H9 (cell line): ENCODE measurements around the gene NYAP2. TPM values are rescaled to one million over a fixed set of nuclear protein-coding genes. Genes with fewer than 3 reads are reported as not detected.

Experiments
- DNase-seq: peaks from one replicate; pipeline ENCODE4 v3.0.0-alpha.2; 2017
- H2AFZ ChIP-seq: one replicate; pipeline ENCODE4 v1.6.1; 2013; ENCODE audit warnings: mild to moderate bottlenecking, low read length, control low read depth, moderate library complexity
- H2AK5ac ChIP-seq: 2 replicates; pipeline ENCODE4 v1.6.1; 2013; ENCODE audit warnings: low read length, control low read depth, mixed read lengths; ENCODE audit not compliant: insufficient read length
- H2BK120ac ChIP-seq: one replicate; pipeline ENCODE4 v1.6.1; 2013; ENCODE audit warnings: low read depth, mild to moderate bottlenecking, low read length, control low read depth, inconsistent platforms; ENCODE audit not compliant: poor library complexity, severe bottlenecking
- H2BK12ac ChIP-seq: 2 replicates; pipeline ENCODE4 v1.6.1; 2013; ENCODE audit warnings: low read length, control low read depth, mixed read lengths, low read depth; ENCODE audit not compliant: insufficient read length
- H2BK15ac ChIP-seq: 2 replicates; pipeline ENCODE4 v1.6.1; 2013; ENCODE audit warnings: low read depth, low read length, control low read depth
- H2BK20ac ChIP-seq: one replicate; pipeline ENCODE4 v1.6.1; 2013; ENCODE audit warnings: low read depth, mild to moderate bottlenecking, low read length, control low read depth, inconsistent platforms; ENCODE audit not compliant: poor library complexity, severe bottlenecking
- H2BK5ac ChIP-seq: 2 replicates; pipeline ENCODE4 v1.6.1; 2013; ENCODE audit warnings: low read length, control low read depth, mixed read lengths; ENCODE audit not compliant: insufficient read length
- H3K14ac ChIP-seq: 2 replicates; pipeline ENCODE4 v1.6.1; 2013; ENCODE audit warnings: low read length, control low read depth; ENCODE audit not compliant: insufficient read depth
- H3K18ac ChIP-seq: 2 replicates; pipeline ENCODE4 v1.6.1; 2013; ENCODE audit warnings: low read depth, mild to moderate bottlenecking, mixed read lengths, low read length, control low read depth; ENCODE audit not compliant: insufficient read length
- H3K23ac ChIP-seq: 2 replicates; pipeline ENCODE4 v1.6.1; 2013; ENCODE audit warnings: low read length, control low read depth, mixed read lengths, low read depth; ENCODE audit not compliant: insufficient read length
- H3K23me2 ChIP-seq: 2 replicates; pipeline ENCODE4 v1.6.1; 2013; ENCODE audit warnings: low read depth, mild to moderate bottlenecking, mixed read lengths, low read length, control low read depth; ENCODE audit not compliant: insufficient read length, poor library complexity, severe bottlenecking
- H3K27ac ChIP-seq: 2 replicates; pipeline ENCODE4 v1.5.1; 2013; ENCODE audit warnings: low read length, control low read depth, mixed read lengths, low read depth; ENCODE audit not compliant: insufficient read length
- H3K27me3 ChIP-seq: 2 replicates; pipeline ENCODE4 v1.6.1; 2013; ENCODE audit warnings: low read length, control low read depth, inconsistent platforms; ENCODE audit not compliant: insufficient read depth
- H3K4ac ChIP-seq: 2 replicates; pipeline ENCODE4 v1.6.1; 2013; ENCODE audit warnings: low read depth, mild to moderate bottlenecking, control low read depth, inconsistent platforms, low read length, moderate library complexity
- H3K4me1 ChIP-seq: 2 replicates; pipeline ENCODE4 v1.6.1; 2013; ENCODE audit warnings: low read length, control low read depth, inconsistent platforms; ENCODE audit not compliant: insufficient read depth
- H3K4me2 ChIP-seq: 2 replicates; pipeline ENCODE4 v1.6.1; 2013; ENCODE audit warnings: low read length, control low read depth, mixed read lengths; ENCODE audit not compliant: insufficient read length, insufficient read depth
- H3K56ac ChIP-seq: 2 replicates; pipeline ENCODE4 v1.6.1; 2013; ENCODE audit warnings: low read depth, mild to moderate bottlenecking, mixed read lengths, low read length, control low read depth; ENCODE audit not compliant: insufficient read length
- H3K79me1 ChIP-seq: 2 replicates; pipeline ENCODE4 v1.6.1; 2013; ENCODE audit warnings: low read depth, mild to moderate bottlenecking, moderate library complexity, low read length, control low read depth, inconsistent platforms; ENCODE audit not compliant: insufficient read depth, poor library complexity, severe bottlenecking
- H3K79me2 ChIP-seq: 2 replicates; pipeline ENCODE4 v1.6.1; 2013; ENCODE audit warnings: low read length, control low read depth, inconsistent platforms; ENCODE audit not compliant: insufficient read depth
- H3K9ac ChIP-seq: 2 replicates; pipeline ENCODE4 v1.6.1; 2013; ENCODE audit warnings: low read length, control low read depth, mixed read lengths; ENCODE audit not compliant: insufficient read length; ENCODE audit errors: extremely low read depth
- H3K9me3 ChIP-seq: one replicate; pipeline ENCODE4 v1.6.1; 2013; ENCODE audit warnings: low read depth, low read length, inconsistent platforms; ENCODE audit not compliant: control insufficient read depth
- H3T11ph ChIP-seq: one replicate; pipeline ENCODE4 v1.6.1; 2013; ENCODE audit warnings: mild to moderate bottlenecking, low read length, control low read depth, inconsistent platforms
- H4K20me1 ChIP-seq: one replicate; pipeline ENCODE4 v1.6.1; 2013; ENCODE audit not compliant: control insufficient read depth, insufficient read length, insufficient read depth
- H4K5ac ChIP-seq: 2 replicates; pipeline ENCODE4 v1.6.1; 2013; ENCODE audit warnings: low read depth, mild to moderate bottlenecking, mixed read lengths, low read length, control low read depth; ENCODE audit not compliant: insufficient read length
- H4K8ac ChIP-seq: replicated peaks from 2 replicates; pipeline ENCODE4 v1.6.1; 2013; ENCODE audit warnings: low read length, control low read depth, mixed read lengths, low read depth; ENCODE audit not compliant: insufficient read length
- H4K91ac ChIP-seq: 2 replicates; pipeline ENCODE4 v1.6.1; 2013; ENCODE audit warnings: low read depth, mild to moderate bottlenecking, moderate library complexity, mixed read lengths, low read length, control low read depth; ENCODE audit not compliant: insufficient read length
- H3K27ac Mint-ChIP-seq, 3 experiments: 2 replicates in 2 of 3; 3 replicates in 1 of 3; pipeline ENCODE4 v1.8.0; 2020 to 2021; ENCODE audit warnings: mixed read lengths in 3 of 3, mild to moderate bottlenecking in 1 of 3, moderate library complexity in 1 of 3
- H3K27me3 Mint-ChIP-seq: 2 replicates; pipeline ENCODE4 v1.8.0; 2021; ENCODE audit warnings: low read depth, mild to moderate bottlenecking, moderate library complexity, mixed read lengths
- H3K36me3 Mint-ChIP-seq, 3 experiments: 2 replicates in 2 of 3; 3 replicates in 1 of 3; pipeline ENCODE4 v1.8.0; 2020 to 2021; ENCODE audit warnings: low read depth in 3 of 3, mixed read lengths in 3 of 3; ENCODE audit not compliant: insufficient read depth in 1 of 3
- H3K4me1 Mint-ChIP-seq, 2 experiments: 2 replicates each; pipeline ENCODE4 v1.8.0; 2020; ENCODE audit warnings: mixed read lengths in 2 of 2
- H3K4me3 Mint-ChIP-seq, 2 experiments: 2 replicates in 1 of 2; 3 replicates in 1 of 2; pipeline ENCODE4 v1.8.0; 2020 to 2021; ENCODE audit warnings: mild to moderate bottlenecking in 2 of 2, mixed read lengths in 2 of 2, moderate library complexity in 1 of 2
- H3K9me3 Mint-ChIP-seq, 2 experiments: 2 replicates in 1 of 2; 3 replicates in 1 of 2; pipeline ENCODE4 v1.8.0; 2020; ENCODE audit warnings: mild to moderate bottlenecking in 2 of 2, mixed read lengths in 2 of 2, moderate library complexity in 1 of 2
- WGBS: extraction: QIAGEN DNeasy Blood & Tissue Kit; methylation state at CpG from one replicate; pipeline ENCODE4 v1.1.7; 2013; ENCODE audit warnings: missing lambda C conversion rate, low lambda C conversion rate, mixed read lengths; ENCODE audit not compliant: insufficient read length; ENCODE audit errors: extremely low coverage; 5-methylcytosine and 5-hydroxymethylcytosine counted together
- total RNA-seq: library from RNA; stranded (reverse); gene quantifications from 2 replicates; pipeline ENCODE4 v1.2.1, GENCODE V29; 2021
- TF ChIP-seq, protein P1 (sequence below): fragments of 200-600 bp; sonication (generic); conservative IDR thresholded peaks from 3 replicates; pipeline ENCODE4 v1.8.0; 2021; ENCODE audit warnings: antibody characterized with exemption, mild to moderate bottlenecking

NYAP2 gene
- total RNA-seq, 1 experiment from 2014 or later = not detected

DNA sequence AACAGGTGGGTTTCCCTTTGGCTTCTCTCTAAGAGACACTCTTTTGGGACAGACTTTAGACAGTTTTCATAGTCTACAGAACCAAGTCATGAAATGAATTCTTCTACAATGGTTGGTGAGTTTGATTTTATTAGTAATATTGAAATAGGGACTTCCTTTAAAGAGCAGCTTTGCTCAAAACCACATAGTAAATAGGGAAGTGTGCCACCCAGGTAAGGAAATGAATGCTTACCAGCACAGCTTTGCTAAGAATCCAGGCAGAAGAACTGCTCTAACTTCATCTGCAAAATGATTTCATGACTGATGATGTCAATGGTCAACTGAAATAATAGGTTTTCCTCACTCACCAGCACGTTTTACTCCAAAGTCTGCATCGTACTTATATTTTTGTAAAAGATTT is 89.2 kb downstream of the NYAP2 start:
- H4K5ac ChIP-seq = no peak overlapping the region
- no peak overlapping the region for H3K9ac ChIP-seq
- H3K56ac ChIP-seq = no peak overlapping the region
- H3K23me2 ChIP-seq = no peaks in the 10 kb centered on the region
- no peak overlapping the region for H4K91ac ChIP-seq
- no peaks in the 10 kb centered on the region for H3K27me3 ChIP-seq
- H3K4me2 ChIP-seq = no peak overlapping the region
- no peak overlapping the region for H3K18ac ChIP-seq
- no peak overlapping the region for H2BK5ac ChIP-seq
- H3K79me2 ChIP-seq = no peaks in the 10 kb centered on the region
- no peak overlapping the region for H3K27ac ChIP-seq
- H3T11ph ChIP-seq = no peak overlapping the region
- no peaks in the 10 kb centered on the region for H4K20me1 ChIP-seq
- H3K27ac Mint-ChIP-seq = no peak overlapping the region
- H3K9me3 Mint-ChIP-seq = no peaks in the 10 kb centered on the region
- H2BK12ac ChIP-seq = no peak overlapping the region
- H3K23ac ChIP-seq = no peak overlapping the region
- no peak overlapping the region for H2AK5ac ChIP-seq
- H3K14ac ChIP-seq = no peak overlapping the region
- H3K27me3 Mint-ChIP-seq = no peaks in the 10 kb centered on the region
- TF ChIP-seq, protein P1, sequence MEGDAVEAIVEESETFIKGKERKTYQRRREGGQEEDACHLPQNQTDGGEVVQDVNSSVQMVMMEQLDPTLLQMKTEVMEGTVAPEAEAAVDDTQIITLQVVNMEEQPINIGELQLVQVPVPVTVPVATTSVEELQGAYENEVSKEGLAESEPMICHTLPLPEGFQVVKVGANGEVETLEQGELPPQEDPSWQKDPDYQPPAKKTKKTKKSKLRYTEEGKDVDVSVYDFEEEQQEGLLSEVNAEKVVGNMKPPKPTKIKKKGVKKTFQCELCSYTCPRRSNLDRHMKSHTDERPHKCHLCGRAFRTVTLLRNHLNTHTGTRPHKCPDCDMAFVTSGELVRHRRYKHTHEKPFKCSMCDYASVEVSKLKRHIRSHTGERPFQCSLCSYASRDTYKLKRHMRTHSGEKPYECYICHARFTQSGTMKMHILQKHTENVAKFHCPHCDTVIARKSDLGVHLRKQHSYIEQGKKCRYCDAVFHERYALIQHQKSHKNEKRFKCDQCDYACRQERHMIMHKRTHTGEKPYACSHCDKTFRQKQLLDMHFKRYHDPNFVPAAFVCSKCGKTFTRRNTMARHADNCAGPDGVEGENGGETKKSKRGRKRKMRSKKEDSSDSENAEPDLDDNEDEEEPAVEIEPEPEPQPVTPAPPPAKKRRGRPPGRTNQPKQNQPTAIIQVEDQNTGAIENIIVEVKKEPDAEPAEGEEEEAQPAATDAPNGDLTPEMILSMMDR = no peak
- WGBS = no CpG with 5 or more reads among the region's 2 CpGs
- no peaks in the 10 kb centered on the region for H3K9me3 ChIP-seq
- H3K4me3 Mint-ChIP-seq = no peak overlapping the region
- no peak overlapping the region for H2BK20ac ChIP-seq
- H2BK120ac ChIP-seq = no peak overlapping the region
- H3K4me1 Mint-ChIP-seq = no peaks in the 10 kb centered on the region
- no peak overlapping the region for H4K8ac ChIP-seq
- no peaks in the 10 kb centered on the region for H3K4me1 ChIP-seq
- H3K36me3 Mint-ChIP-seq = no peaks in the 10 kb centered on the region
- no peak overlapping the region for H3K4ac ChIP-seq
- no peak overlapping the region for H2AFZ ChIP-seq
- H2BK15ac ChIP-seq = no peak overlapping the region
- no peaks in the 10 kb centered on the region for H3K79me1 ChIP-seq
- no peak for DNase-seq
